Cardiac fibroblast (primary cell): ENCODE data around the gene HIPK2.

Experiments
- DNase-seq, 2 donors: peaks; one replicate each; pipeline versions ENCODE4 v3.0.0 to v3.0.0-alpha.2; 2010; ENCODE audit warnings: low read depth in 2 of 2
- H3K4me3 ChIP-seq, 2 donors: replicated peaks in 1 of 2; 1 replicate in 1 of 2; 2 replicates in 1 of 2; pipeline ENCODE4 v1.5.1; 2011; ENCODE audit warnings: low read depth in 2 of 2, low read length in 2 of 2, mild to moderate bottlenecking in 2 of 2, moderate library complexity in 1 of 2
- TF ChIP-seq, protein P1 (sequence below): IDR thresholded peaks from one replicate; pipeline ENCODE4 v1.5.1; 2011; ENCODE audit warnings: low read depth, mild to moderate bottlenecking, low read length, inconsistent platforms

Gene HIPK2

GRCh38 chr7:139525750-139526149 is 252.0 kb downstream of the HIPK2 start:
- TF ChIP-seq, protein P1, sequence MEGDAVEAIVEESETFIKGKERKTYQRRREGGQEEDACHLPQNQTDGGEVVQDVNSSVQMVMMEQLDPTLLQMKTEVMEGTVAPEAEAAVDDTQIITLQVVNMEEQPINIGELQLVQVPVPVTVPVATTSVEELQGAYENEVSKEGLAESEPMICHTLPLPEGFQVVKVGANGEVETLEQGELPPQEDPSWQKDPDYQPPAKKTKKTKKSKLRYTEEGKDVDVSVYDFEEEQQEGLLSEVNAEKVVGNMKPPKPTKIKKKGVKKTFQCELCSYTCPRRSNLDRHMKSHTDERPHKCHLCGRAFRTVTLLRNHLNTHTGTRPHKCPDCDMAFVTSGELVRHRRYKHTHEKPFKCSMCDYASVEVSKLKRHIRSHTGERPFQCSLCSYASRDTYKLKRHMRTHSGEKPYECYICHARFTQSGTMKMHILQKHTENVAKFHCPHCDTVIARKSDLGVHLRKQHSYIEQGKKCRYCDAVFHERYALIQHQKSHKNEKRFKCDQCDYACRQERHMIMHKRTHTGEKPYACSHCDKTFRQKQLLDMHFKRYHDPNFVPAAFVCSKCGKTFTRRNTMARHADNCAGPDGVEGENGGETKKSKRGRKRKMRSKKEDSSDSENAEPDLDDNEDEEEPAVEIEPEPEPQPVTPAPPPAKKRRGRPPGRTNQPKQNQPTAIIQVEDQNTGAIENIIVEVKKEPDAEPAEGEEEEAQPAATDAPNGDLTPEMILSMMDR = no peak
- H3K4me3 ChIP-seq = no peak overlapping the region
- no peak for DNase-seq

DNA sequence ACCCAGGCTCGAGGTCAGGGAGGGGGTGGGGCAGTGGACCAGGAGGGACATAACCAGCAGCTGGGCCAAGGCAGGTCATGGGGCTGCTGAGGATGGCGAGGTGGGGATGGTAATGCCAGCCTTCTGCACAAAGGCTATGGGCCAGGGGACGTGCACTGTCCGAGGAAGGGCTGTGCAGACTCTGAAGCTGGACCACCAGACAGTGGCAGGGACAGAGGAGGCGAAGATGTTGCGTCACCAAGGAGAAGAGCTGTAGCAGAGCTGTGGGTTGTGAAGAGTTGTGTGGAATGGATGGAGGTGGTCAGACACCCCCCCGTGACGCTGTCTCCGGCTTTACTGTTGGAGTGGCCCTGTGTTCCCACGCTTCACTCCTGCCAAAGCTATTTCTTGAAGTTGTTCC is 252.6 kb downstream of the HIPK2 start:
- no peak for DNase-seq
- TF ChIP-seq, protein P1 = no peak
- H3K4me3 ChIP-seq = no peak overlapping the region

GRCh38 chr7:139523968-139524815 is 253.6 kb downstream of the HIPK2 start:
- TF ChIP-seq, protein P1 = no peak
- DNase-seq = no peak
- no peak overlapping the region for H3K4me3 ChIP-seq

GRCh38 chr7:139523199-139523941 is 254.4 kb downstream of the HIPK2 start, which contains the start of gene CLEC2L:
CLEC2L (plus strand) TSS chr7:139523685; CDS start chr7:139523928, 243 bp downstream.
- no peak within 1 kb of the TSS for H3K4me3 ChIP-seq
- TF ChIP-seq, protein P1 = no peak
- DNase-seq = no peak

GRCh38 chr7:139522830-139523198 is 255.0 kb downstream of the HIPK2 start:
- H3K4me3 ChIP-seq = no peak overlapping the region
- no peak for DNase-seq
- TF ChIP-seq, protein P1 = no peak

- no peak overlapping the region for H3K4me3 ChIP-seq
- no peak for DNase-seq
- TF ChIP-seq, protein P1 = no peak
Observed at GRCh38 chr7:139521439-139521838, 256.4 kb downstream of the HIPK2 start.
